Endothelial cell of umbilical vein (primary cell): ENCODE measurements around the gene BET1. TPM values are rescaled to one million over a fixed set of nuclear protein-coding genes. Genes with fewer than 3 reads are reported as not detected.

ENCODE experiments used
- BruUV-seq: library from RNA; stranded (reverse); fragments of 400-500 nt; replicated peaks from 2 replicates; lab custom pipeline; 2021; lab: Mats Ljungman, UMichigan
- CTCF ChIA-PET: fragments of 300-600, 350-600 bp; sonication (Branson Sonifier 250); formaldehyde crosslinking; loops from one replicate; lab custom pipeline; 2021; ENCODE audit warnings: antibody characterized with exemption, inconsistent platforms; lab: Charles Lee
- POLR2A ChIA-PET: fragments of 300-600, 350-600 bp; sonication (Branson Sonifier 250); formaldehyde crosslinking; loops from one replicate; lab custom pipeline; 2021; ENCODE audit warnings: antibody characterized with exemption, inconsistent platforms; lab: Charles Lee
- DNase-seq: peaks from one replicate; pipeline ENCODE4 v3.0.0-alpha.2; 2011; ENCODE audit warnings: low read depth, low spot score
- FAIRE-seq: peaks from 2 replicates; lab custom pipeline; 2011; peaks lifted over from hg19 to GRCh38; lab: Jason Lieb, UNC
- H2AFZ ChIP-seq: 2 replicates; pipeline ENCODE4 v1.6.0; 2012; ENCODE audit warnings: low read depth, low read length, control low read depth, inconsistent platforms
- H3K27ac ChIP-seq: 2 replicates; pipeline ENCODE4 v1.5.1; 2011; ENCODE audit warnings: low read depth, mild to moderate bottlenecking, control low read depth, low read length, moderate library complexity; ENCODE audit not compliant: insufficient read depth
- H3K27me3 ChIP-seq, 2 experiments: 2 replicates each; pipeline versions ENCODE4 v1.6.0 to v1.6.1; 2011; ENCODE audit warnings: low read length in 2 of 2, mixed read lengths in 1 of 2; ENCODE audit not compliant: control insufficient read depth in 2 of 2, insufficient read depth in 2 of 2
- H3K36me3 ChIP-seq, 2 experiments: 2 replicates in 1 of 2; 3 replicates in 1 of 2; pipeline ENCODE4 v1.5.1; 2011; ENCODE audit warnings: low read length in 2 of 2, mild to moderate bottlenecking in 1 of 2, moderate library complexity in 1 of 2; ENCODE audit not compliant: control insufficient read depth in 2 of 2, insufficient read depth in 2 of 2; ENCODE audit errors: extremely low read depth in 1 of 2
- H3K4me1 ChIP-seq: 3 replicates; pipeline ENCODE4 v1.5.1; 2011; ENCODE audit warnings: mild to moderate bottlenecking, low read length; ENCODE audit not compliant: control insufficient read depth, insufficient read depth; ENCODE audit errors: extremely low read depth
- H3K4me2 ChIP-seq: 2 replicates; pipeline ENCODE4 v1.6.1; 2011; ENCODE audit warnings: low read length, control low read depth, mixed read lengths; ENCODE audit not compliant: insufficient read depth
- H3K4me3 ChIP-seq, 3 experiments: fragments of 200-600 bp in 1 of 3; sonication (generic), shearing (Covaris generic) in 1 of 3; replicated peaks in 1 of 3; 2 replicates each; pipeline ENCODE4 v1.5.1; 2011 to 2016; ENCODE audit warnings: control low read depth in 3 of 3, low read length in 3 of 3, mild to moderate bottlenecking in 2 of 3, inconsistent platforms in 1 of 3, low read depth in 1 of 3, moderate library complexity in 1 of 3; ENCODE audit not compliant: insufficient read depth in 1 of 3
- H3K79me2 ChIP-seq: 2 replicates; pipeline ENCODE4 v1.6.0; 2012; ENCODE audit warnings: low read length, inconsistent platforms; ENCODE audit not compliant: control insufficient read depth, insufficient read depth
- H3K9ac ChIP-seq: replicated peaks from 2 replicates; pipeline ENCODE3; 2011; ENCODE audit warnings: low read length, control low read depth; ENCODE audit not compliant: insufficient read depth; ENCODE audit errors: extremely low read depth
- H3K9me1 ChIP-seq: replicated peaks from 3 replicates; pipeline ENCODE4 v1.6.0; 2011; ENCODE audit warnings: mild to moderate bottlenecking, low read length; ENCODE audit not compliant: control insufficient read depth, insufficient read depth; ENCODE audit errors: extremely low read depth
- H3K9me3 ChIP-seq: replicated peaks from 2 replicates; pipeline ENCODE4 v1.5.1; 2012; ENCODE audit warnings: low read length, inconsistent platforms; ENCODE audit not compliant: control insufficient read depth, insufficient read depth
- H4K20me1 ChIP-seq: replicated peaks from 2 replicates; pipeline ENCODE3; 2011; ENCODE audit warnings: mild to moderate bottlenecking, low read length; ENCODE audit not compliant: control insufficient read depth, insufficient read depth; ENCODE audit errors: extremely low read depth
- FOS ChIP-seq: IDR thresholded peaks from 2 replicates; pipeline ENCODE4 v1.6.1; 2011; ENCODE audit warnings: mild to moderate bottlenecking, low read length, moderate library complexity, borderline replicate concordance; ENCODE audit not compliant: insufficient read depth
- GATA2 ChIP-seq: IDR thresholded peaks from 2 replicates; pipeline ENCODE4 v1.7.0; 2011; ENCODE audit warnings: low read depth, mild to moderate bottlenecking, moderate library complexity, mixed read lengths, low read length; ENCODE audit not compliant: insufficient read length, insufficient read depth
- JUN ChIP-seq: IDR thresholded peaks from 2 replicates; pipeline ENCODE4 v1.6.1; 2011; ENCODE audit warnings: borderline replicate concordance, low read depth; ENCODE audit not compliant: insufficient read length, insufficient read depth
- POLR2A ChIP-seq: IDR thresholded peaks from 2 replicates; pipeline ENCODE4 v1.6.1; 2012; ENCODE audit warnings: low read depth, mild to moderate bottlenecking, control low read depth, low read length
- POLR2AphosphoS5 ChIP-seq: IDR thresholded peaks from 2 replicates; pipeline ENCODE4 v1.6.1; 2012; ENCODE audit warnings: low read depth, mild to moderate bottlenecking, control low read depth, low read length, moderate library complexity; ENCODE audit not compliant: insufficient read depth
- dilution Hi-C: fragments of 300-500 bp; cut with MboI; formaldehyde crosslinking; loops from one replicate; pipeline ENCODE4 v1.15.0; 2019; ENCODE audit warnings: low sequenced_read_pairs; ENCODE audit not compliant: extremely low pct_ligation_motif_present
- intact Hi-C: fragments of 100-400 bp; cut with micrococcal nuclease; formaldehyde crosslinking; loops from one replicate; pipeline ENCODE4 v1.10.0; 2022
- polyA plus RNA-seq, 4 experiments: library from polyadenylated mRNA; depleted of rRNA in 3 of 4; stranded (reverse) in 3 of 4; unstranded in 1 of 4; fragments of >200 nt; gene quantifications; 2 replicates each; pipeline versions ENCODE4 v1.2.1 to v1.2.3, GENCODE V29; 2011 to 2012; ENCODE audit warnings: missing spikeins in 1 of 4
- total RNA-seq: library from RNA; stranded (reverse); gene quantifications from 2 replicates; pipeline ENCODE4 v1.2.3, GENCODE V29; 2021
- TF ChIP-seq, protein P1 (sequence below), 2 donors: IDR thresholded peaks; 1 replicate in 1 of 2; 2 replicates in 1 of 2; pipeline ENCODE4 v1.5.1; 2011; ENCODE audit warnings: low read length in 2 of 2, mild to moderate bottlenecking in 2 of 2, moderate library complexity in 2 of 2, control low read depth in 1 of 2, inconsistent platforms in 1 of 2, low read depth in 1 of 2; ENCODE audit not compliant: insufficient read depth in 1 of 2; ENCODE audit errors: extremely low read depth in 1 of 2

Gene BET1
- total and polyA plus RNA-seq, 2 donors (not counting 3 experiments of a cell fraction or from before 2014, with no cell fraction given): 21.9 to 28.4 TPM

- H3K4me1 ChIP-seq: peaks cover 21% of the 10 kb centered on the region
- dilution Hi-C loops: no loop called here
- DNase-seq: peak; percentile 55
- no peaks in the 10 kb centered on the region for H3K27me3 ChIP-seq
- peak overlapping the region; percentile 90 for H3K4me2 ChIP-seq
- peak; percentile 4 for FAIRE-seq
- intact Hi-C loops: loop anchor here (1.0 kb wide), 2 partner anchors 14 to 37 kb away; partner anchors contain the start of gene GNG11
- no peaks in the 10 kb centered on the region for H3K79me2 ChIP-seq
- no peaks in the 10 kb centered on the region for H3K36me3 ChIP-seq
- CTCF ChIA-PET: interaction anchor here (0.6 to 3.5 kb wide), 9 partner anchors 9 to 110 kb away, joined by 3 to 19 read pairs (median 4); partner anchors contain the start of gene GNG11
- H3K9ac ChIP-seq: peak overlapping the region; percentile 40
- BruUV-seq: TSS peak; percentile 100
- no peak overlapping the region for H2AFZ ChIP-seq
- H3K4me3 ChIP-seq: peak overlapping the region in 2 of 3 experiments; percentile 16 to 37
- H3K9me1 ChIP-seq: no peaks in the 10 kb centered on the region
- TF ChIP-seq, protein P1, sequence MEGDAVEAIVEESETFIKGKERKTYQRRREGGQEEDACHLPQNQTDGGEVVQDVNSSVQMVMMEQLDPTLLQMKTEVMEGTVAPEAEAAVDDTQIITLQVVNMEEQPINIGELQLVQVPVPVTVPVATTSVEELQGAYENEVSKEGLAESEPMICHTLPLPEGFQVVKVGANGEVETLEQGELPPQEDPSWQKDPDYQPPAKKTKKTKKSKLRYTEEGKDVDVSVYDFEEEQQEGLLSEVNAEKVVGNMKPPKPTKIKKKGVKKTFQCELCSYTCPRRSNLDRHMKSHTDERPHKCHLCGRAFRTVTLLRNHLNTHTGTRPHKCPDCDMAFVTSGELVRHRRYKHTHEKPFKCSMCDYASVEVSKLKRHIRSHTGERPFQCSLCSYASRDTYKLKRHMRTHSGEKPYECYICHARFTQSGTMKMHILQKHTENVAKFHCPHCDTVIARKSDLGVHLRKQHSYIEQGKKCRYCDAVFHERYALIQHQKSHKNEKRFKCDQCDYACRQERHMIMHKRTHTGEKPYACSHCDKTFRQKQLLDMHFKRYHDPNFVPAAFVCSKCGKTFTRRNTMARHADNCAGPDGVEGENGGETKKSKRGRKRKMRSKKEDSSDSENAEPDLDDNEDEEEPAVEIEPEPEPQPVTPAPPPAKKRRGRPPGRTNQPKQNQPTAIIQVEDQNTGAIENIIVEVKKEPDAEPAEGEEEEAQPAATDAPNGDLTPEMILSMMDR (IDR thresholded peaks at IDR 0.05; ENCODE audit: extremely low read depth in 1 of 2, insufficient read depth in 1 of 2, low read depth in 1 of 2, low read length in 2 of 2): no peak
- TF ChIP-seq POLR2A (no peak), POLR2AphosphoS5 (no peak), GATA2 (peak; percentile 7), FOS (no peak), JUN (no peak)
- H3K9me3 ChIP-seq: no peaks in the 10 kb centered on the region
- peak overlapping the region; percentile 93 for H3K27ac ChIP-seq
- POLR2A ChIA-PET: interaction anchor here (1.2 kb wide), 1 partner anchor 13 kb away, joined by 4 read pairs; no protein-coding TSS in a partner anchor
- no peaks in the 10 kb centered on the region for H4K20me1 ChIP-seq
Measured at GRCh38 chr7:93958651-93959050, 45.5 kb downstream of the BET1 start.
